Measurements from ENCODE around the gene ARID3A. TPM values are rescaled to one million over a fixed set of nuclear protein-coding genes. Genes with fewer than 3 reads are reported as not detected.

ARID3A gene
- total and polyA plus RNA-seq, 2 of the 13 experiments (the other 11 are each of a cell fraction or from before 2014, with no cell fraction given): 71.3 to 77.9 TPM

DNA sequence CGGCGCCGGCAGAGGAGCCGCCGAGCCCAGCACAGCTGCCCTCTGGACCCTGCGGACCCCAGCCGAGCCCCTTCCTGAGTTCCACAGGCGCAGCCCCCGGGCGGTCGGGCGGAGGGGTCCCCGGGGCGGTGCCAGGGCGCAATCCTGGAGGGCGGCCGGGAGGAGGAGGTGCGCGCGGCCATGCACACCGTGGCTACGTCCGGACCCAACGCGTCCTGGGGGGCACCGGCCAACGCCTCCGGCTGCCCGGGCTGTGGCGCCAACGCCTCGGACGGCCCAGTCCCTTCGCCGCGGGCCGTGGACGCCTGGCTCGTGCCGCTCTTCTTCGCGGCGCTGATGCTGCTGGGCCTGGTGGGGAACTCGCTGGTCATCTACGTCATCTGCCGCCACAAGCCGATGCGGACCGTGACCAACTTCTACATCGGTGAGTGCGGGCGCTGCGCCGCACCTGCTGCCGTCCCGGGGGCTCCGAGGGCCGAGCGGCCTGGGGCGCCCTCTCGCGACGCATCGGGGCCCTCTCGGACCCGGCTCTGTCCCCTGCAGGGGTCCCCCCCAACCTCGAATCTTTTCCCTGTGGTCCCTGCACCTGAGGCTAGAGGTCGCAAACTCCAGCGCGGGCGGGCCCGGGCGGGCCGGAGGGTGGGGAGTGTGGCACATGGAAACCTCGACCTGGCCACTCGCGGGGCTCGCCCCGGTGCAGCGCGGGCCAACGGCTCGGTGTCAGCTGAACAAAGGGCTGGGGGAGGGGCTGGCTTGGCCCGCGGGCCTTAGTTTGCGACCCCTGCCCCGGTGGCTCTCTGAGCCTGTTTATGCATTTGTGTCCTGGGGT, 8.3 kb upstream of the ARID3A start, which contains the start of gene KISS1R (continued):
- TF ChIP-seq, protein P1, sequence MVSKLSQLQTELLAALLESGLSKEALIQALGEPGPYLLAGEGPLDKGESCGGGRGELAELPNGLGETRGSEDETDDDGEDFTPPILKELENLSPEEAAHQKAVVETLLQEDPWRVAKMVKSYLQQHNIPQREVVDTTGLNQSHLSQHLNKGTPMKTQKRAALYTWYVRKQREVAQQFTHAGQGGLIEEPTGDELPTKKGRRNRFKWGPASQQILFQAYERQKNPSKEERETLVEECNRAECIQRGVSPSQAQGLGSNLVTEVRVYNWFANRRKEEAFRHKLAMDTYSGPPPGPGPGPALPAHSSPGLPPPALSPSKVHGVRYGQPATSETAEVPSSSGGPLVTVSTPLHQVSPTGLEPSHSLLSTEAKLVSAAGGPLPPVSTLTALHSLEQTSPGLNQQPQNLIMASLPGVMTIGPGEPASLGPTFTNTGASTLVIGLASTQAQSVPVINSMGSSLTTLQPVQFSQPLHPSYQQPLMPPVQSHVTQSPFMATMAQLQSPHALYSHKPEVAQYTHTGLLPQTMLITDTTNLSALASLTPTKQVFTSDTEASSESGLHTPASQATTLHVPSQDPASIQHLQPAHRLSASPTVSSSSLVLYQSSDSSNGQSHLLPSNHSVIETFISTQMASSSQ (IDR thresholded peaks at IDR 0.05; ENCODE audit: low read depth): no peak
- TF ChIP-seq, protein P1 (CRISPR knock-in tag; IDR thresholded peaks at IDR 0.05; ENCODE audit: borderline replicate concordance): no peak; the same call in 1 of the 2 replicates
- TF ChIP-seq HMG20B (CRISPR knock-in tag; conservative IDR thresholded peaks at IDR 0.05): 0 out of 2 replicates have a peak, but pooled peaks have one; percentile 48
- TF ChIP-seq ZNF343 (CRISPR knock-in tag; IDR thresholded peaks at IDR 0.05): no peak
- TF ChIP-seq TCF7L2 (IDR thresholded peaks at IDR 0.05; ENCODE audit: low read depth, low read length): no peak
- TF ChIP-seq NCOR1 (IDR thresholded peaks at IDR 0.05; ENCODE audit: borderline replicate concordance, low read length): no peak; the same call in 1 of the 2 replicates
- TF ChIP-seq GLI4 (CRISPR knock-in tag; IDR thresholded peaks at IDR 0.05; ENCODE audit: borderline replicate concordance): no peak
- TF ChIP-seq ZNF329 (CRISPR knock-in tag; IDR thresholded peaks at IDR 0.05; ENCODE audit: low read depth): peak; percentile 89
- TF ChIP-seq CREB1 (IDR thresholded peaks at IDR 0.05): peak; percentile 87
- no peak for TF ChIP-seq CREB1 (CRISPR knock-in tag; IDR thresholded peaks at IDR 0.05)
- TF ChIP-seq ZNF235 (CRISPR knock-in tag; IDR thresholded peaks at IDR 0.05; ENCODE audit: borderline replicate concordance): no peak
- TF ChIP-seq HIVEP1 (CRISPR knock-in tag; IDR thresholded peaks at IDR 0.05): peak; percentile 72

Measured in HepG2 (cell line).